B cell (primary cell): ENCODE data around the gene ABCG1. TPM values are rescaled to one million over a fixed set of nuclear protein-coding genes. Genes with fewer than 3 reads are reported as not detected.

ENCODE experiments used
- ATAC-seq: fragments of 200-7000 bp; cut with Tn5 transposase; one replicate; pipeline ENCODE4 v1.10.0; 2021; ENCODE audit warnings: low read depth, mild to moderate bottlenecking, moderate number of reproducible peaks, moderate library complexity
- CTCF ChIA-PET: fragments of 350-600 bp; sonication (Branson Sonifier 250); formaldehyde crosslinking; loops from one replicate; lab custom pipeline; 2021; ENCODE audit warnings: antibody characterized with exemption, inconsistent platforms; lab: Charles Lee
- POLR2A ChIA-PET: fragments of 350-600 bp; sonication (Branson Sonifier 250); formaldehyde crosslinking; loops from one replicate; lab custom pipeline; 2021; ENCODE audit warnings: antibody characterized with exemption; lab: Charles Lee
- DNase-seq: peaks from one replicate; pipeline ENCODE4 v3.0.0; 2013
- H2AFZ ChIP-seq: 2 replicates; pipeline ENCODE4 v1.6.1; 2012; ENCODE audit warnings: mild to moderate bottlenecking, low read depth, low read length; ENCODE audit not compliant: insufficient read depth, poor library complexity, severe bottlenecking
- H3K27ac ChIP-seq, 2 donors: 1 replicate in 1 of 2; 2 replicates in 1 of 2; pipeline ENCODE4 v1.5.1; 2012 to 2013; ENCODE audit warnings: low read length in 2 of 2, mild to moderate bottlenecking in 2 of 2, moderate library complexity in 1 of 2
- H3K27me3 ChIP-seq, 4 experiments: fragments of 200-600 bp in 1 of 4; sonication (generic) in 1 of 4; replicated peaks in 1 of 4; 1 replicate in 2 of 4; 2 replicates in 2 of 4; pipeline versions ENCODE4 v1.6.1 to v1.7.0; 2013 to 2016; ENCODE audit warnings: low read length in 3 of 4, mild to moderate bottlenecking in 2 of 4, mixed read lengths in 1 of 4, moderate library complexity in 1 of 4; ENCODE audit not compliant: insufficient read depth in 4 of 4, control insufficient read depth in 3 of 4; ENCODE audit errors: control extremely low read depth in 1 of 4
- H3K36me3 ChIP-seq, 2 experiments: replicated peaks in 1 of 2; 1 replicate in 1 of 2; 2 replicates in 1 of 2; pipeline versions ENCODE4 v1.6.1 to v1.7.1; 2013; ENCODE audit warnings: low read length in 1 of 2; ENCODE audit not compliant: insufficient read depth in 2 of 2, control insufficient read depth in 1 of 2; ENCODE audit errors: control extremely low read depth in 1 of 2, extremely low read depth in 1 of 2
- H3K4me1 ChIP-seq, 2 donors: fragments of 200-600 bp in 1 of 2; sonication (generic) in 1 of 2; 1 replicate in 1 of 2; 2 replicates in 1 of 2; pipeline versions ENCODE4 v1.5.1 to v1.6.1; 2013 to 2017; ENCODE audit warnings: low read length in 2 of 2; ENCODE audit not compliant: control insufficient read depth in 2 of 2, insufficient read depth in 2 of 2
- H3K4me2 ChIP-seq: replicated peaks from 2 replicates; pipeline ENCODE3; 2012; ENCODE audit warnings: mild to moderate bottlenecking, low read depth, low read length; ENCODE audit not compliant: poor library complexity, severe bottlenecking
- H3K4me3 ChIP-seq, 5 experiments: fragments of 200-600 bp in 1 of 5; sonication (generic) in 1 of 5; 1 replicate in 3 of 5; 2 replicates in 2 of 5; pipeline versions ENCODE4 v1.5.1 to v1.7.0; 2011 to 2016; ENCODE audit warnings: low read length in 4 of 5, mild to moderate bottlenecking in 4 of 5, low read depth in 2 of 5, control low read depth in 1 of 5, moderate library complexity in 1 of 5; ENCODE audit not compliant: insufficient read depth in 1 of 5; ENCODE audit errors: control extremely low read depth in 1 of 5, extremely low read depth in 1 of 5
- H3K79me2 ChIP-seq: fragments of 200-600 bp; sonication (generic); one replicate; pipeline ENCODE4 v1.6.0; 2016; ENCODE audit warnings: low read length; ENCODE audit not compliant: control insufficient read depth, insufficient read depth
- H3K9ac ChIP-seq: fragments of 200-600 bp; sonication (generic); 2 replicates; pipeline ENCODE4 v1.6.1; 2017; ENCODE audit warnings: mild to moderate bottlenecking, low read length, moderate library complexity
- H3K9me3 ChIP-seq, 3 donors: one replicate each; pipeline versions ENCODE4 v1.6.1 to v1.7.1; 2013; ENCODE audit warnings: low read length in 2 of 3; ENCODE audit not compliant: control insufficient read depth in 2 of 3, insufficient read depth in 1 of 3; ENCODE audit errors: control extremely low read depth in 1 of 3
- H4K20me1 ChIP-seq: 2 replicates; pipeline ENCODE4 v1.6.0; 2012; ENCODE audit warnings: mild to moderate bottlenecking, low read length; ENCODE audit not compliant: insufficient read depth, control insufficient read depth, poor library complexity, severe bottlenecking
- H3K27ac Mint-ChIP-seq: one replicate; pipeline ENCODE4 v1.8.0; 2021; ENCODE audit warnings: mixed read lengths
- H3K27me3 Mint-ChIP-seq: one replicate; pipeline ENCODE4 v1.8.0; 2021; ENCODE audit warnings: mixed read lengths
- H3K4me1 Mint-ChIP-seq: one replicate; pipeline ENCODE4 v1.8.0; 2021; ENCODE audit warnings: mixed read lengths
- H3K4me3 Mint-ChIP-seq: one replicate; pipeline ENCODE4 v1.8.0; 2021; ENCODE audit warnings: mixed read lengths
- H3K9me3 Mint-ChIP-seq: one replicate; pipeline ENCODE4 v1.8.0; 2022; ENCODE audit warnings: mixed read lengths; ENCODE audit not compliant: insufficient read depth
- CTCF ChIP-seq: fragments of 200-600 bp; IDR thresholded peaks from one replicate; pipeline ENCODE4 v1.8.0; 2022; ENCODE audit warnings: antibody characterized with exemption, mild to moderate bottlenecking
- EZH2 ChIP-seq: IDR thresholded peaks from 2 replicates; pipeline ENCODE4 v1.6.1; 2012; ENCODE audit warnings: borderline replicate concordance, low read depth, mild to moderate bottlenecking, moderate library complexity, low read length; ENCODE audit not compliant: insufficient read depth, poor library complexity, severe bottlenecking
- WGBS: methylation state at CpG from one replicate; pipeline ENCODE4 v1.1.5; 2013; ENCODE audit warnings: missing lambda C conversion rate; ENCODE audit not compliant: insufficient coverage; 5-methylcytosine and 5-hydroxymethylcytosine counted together
- intact Hi-C: fragments of 100-400 bp; cut with micrococcal nuclease; formaldehyde crosslinking; loops from one replicate; pipeline ENCODE4 v1.10.0; 2022
- polyA plus RNA-seq: library from polyadenylated mRNA; depleted of rRNA; stranded (reverse); fragments of >200 nt; gene quantifications from 2 replicates; pipeline ENCODE4 v1.2.3, GENCODE V29; 2012
- total RNA-seq, 2 donors: library from RNA; stranded (reverse); fragments of 120-200 nt in 1 of 2; gene quantifications; 1 replicate in 1 of 2; 2 replicates in 1 of 2; pipeline versions ENCODE4 v1.2.3 to v1.2.4, GENCODE V29; 2013 to 2022

Gene ABCG1
- total and polyA plus RNA-seq, 2 donors (not counting 1 experiment from before 2014, with no cell fraction given): 8.7 to 27.5 TPM

GRCh38 chr21:42300045-42300583, 81.2 kb downstream of the ABCG1 start:
- H3K27me3 ChIP-seq: no peaks in the 10 kb centered on the region
- DNase-seq (no peak), ATAC-seq (no peak)
- no peak overlapping the region for H3K4me3 ChIP-seq
- no peaks in the 10 kb centered on the region for H3K4me1 ChIP-seq
- Mint-ChIP-seq H3K27me3 (no peaks in the 10 kb centered on the region), H3K27ac (no peak overlapping the region), H3K4me1 (peaks cover 4% of the 10 kb centered on the region), H3K9me3 (no peaks in the 10 kb centered on the region), H3K4me3 (no peak overlapping the region)
- H4K20me1 ChIP-seq: no peaks in the 10 kb centered on the region
- WGBS: 78% methylated on average over 3 of the region's 7 CpGs
- H2AFZ ChIP-seq: no peak overlapping the region
- ChIA-PET CTCF (no interaction called here), POLR2A (no interaction called here)
- no peak overlapping the region for H3K4me2 ChIP-seq
- H3K9me3 ChIP-seq: no peaks in the 10 kb centered on the region
- H3K27ac ChIP-seq: no peak overlapping the region
- intact Hi-C loops: no loop called here
- H3K9ac ChIP-seq: no peak overlapping the region
- H3K36me3 ChIP-seq: peaks cover 0 to 19% of the 10 kb centered on the region in 2 experiments
- TF ChIP-seq CTCF: no peak
- TF ChIP-seq EZH2: no peak
- no peaks in the 10 kb centered on the region for H3K79me2 ChIP-seq

GRCh38 chr21:42300956-42301355, 82.0 kb downstream of the ABCG1 start:
- no peak overlapping the region for H3K27ac ChIP-seq
- H3K79me2 ChIP-seq: no peaks in the 10 kb centered on the region
- no peaks in the 10 kb centered on the region for H3K4me1 ChIP-seq
- no peak for TF ChIP-seq EZH2
- TF ChIP-seq CTCF: no peak
- H4K20me1 ChIP-seq: no peaks in the 10 kb centered on the region
- peaks cover 0 to 4% (median 0%) of the 10 kb centered on the region in 4 experiments for H3K27me3 ChIP-seq
- no peak overlapping the region for H3K4me3 Mint-ChIP-seq
- H3K4me2 ChIP-seq: no peak overlapping the region
- H2AFZ ChIP-seq: no peak overlapping the region
- H3K27me3 Mint-ChIP-seq: no peaks in the 10 kb centered on the region
- H3K9me3 ChIP-seq: no peaks in the 10 kb centered on the region
- ChIA-PET POLR2A (no interaction called here), CTCF (interaction anchor here (1.1 to 1.6 kb wide), 2 partner anchors 9 to 136 kb away, joined by 3 to 7 read pairs; no protein-coding TSS in a partner anchor)
- WGBS: 90% methylated on average over 6 of the region's 9 CpGs
- ATAC-seq: no peak
- DNase-seq: no peak
- no peak overlapping the region for H3K9ac ChIP-seq
- peaks cover 0 to 17% of the 10 kb centered on the region in 2 experiments for H3K36me3 ChIP-seq
- no peak overlapping the region for H3K27ac Mint-ChIP-seq
- no peaks in the 10 kb centered on the region for H3K9me3 Mint-ChIP-seq
- no peak overlapping the region for H3K4me3 ChIP-seq
- intact Hi-C loops: no loop called here
- H3K4me1 Mint-ChIP-seq: peaks cover 4% of the 10 kb centered on the region
